Nephron progenitor cell (in vitro differentiated cells): ENCODE data around the gene MXI1.

Experiments
- DNase-seq: peaks from one replicate; pipeline ENCODE4 v3.0.0; 2021
- H3K27ac Mint-ChIP-seq: 2 replicates; pipeline ENCODE4 v1.8.0; 2021; ENCODE audit warnings: mild to moderate bottlenecking, moderate library complexity, mixed read lengths
- H3K27me3 Mint-ChIP-seq: 2 replicates; pipeline ENCODE4 v1.8.0; 2021; ENCODE audit warnings: mild to moderate bottlenecking, low read depth, mixed read lengths; ENCODE audit not compliant: poor library complexity
- H3K36me3 Mint-ChIP-seq: 2 replicates; pipeline ENCODE4 v1.8.0; 2021; ENCODE audit warnings: low read depth, mixed read lengths
- H3K4me1 Mint-ChIP-seq: 2 replicates; pipeline ENCODE4 v1.8.0; 2021; ENCODE audit warnings: mixed read lengths
- H3K4me3 Mint-ChIP-seq: 2 replicates; pipeline ENCODE4 v1.8.0; 2021; ENCODE audit warnings: mild to moderate bottlenecking, moderate library complexity, mixed read lengths
- H3K9me3 Mint-ChIP-seq: 2 replicates; pipeline ENCODE4 v1.8.0; 2021; ENCODE audit warnings: mild to moderate bottlenecking, moderate library complexity, mixed read lengths
- CTCF ChIP-seq: fragments of 200-600 bp; sonication (generic); IDR thresholded peaks from 2 replicates; pipeline ENCODE4 v1.5.0; 2021; ENCODE audit warnings: antibody characterized with exemption

The MXI1 gene

GRCh38 chr10:110216942-110217661 lies 9.7 kb downstream of the MXI1 start:
- no peak for DNase-seq
- Mint-ChIP-seq H3K4me3 (no peak overlapping the region), H3K36me3 (peaks cover 37% of the 10 kb centered on the region), H3K27ac (no peak overlapping the region), H3K4me1 (peaks cover 67% of the 10 kb centered on the region), H3K27me3 (peaks cover 31% of the 10 kb centered on the region), H3K9me3 (no peaks in the 10 kb centered on the region)
- no peak for TF ChIP-seq CTCF

- Mint-ChIP-seq H3K27ac (no peak overlapping the region), H3K36me3 (peaks cover 35% of the 10 kb centered on the region), H3K9me3 (no peaks in the 10 kb centered on the region), H3K4me3 (no peak overlapping the region), H3K27me3 (peaks cover 26% of the 10 kb centered on the region), H3K4me1 (peaks cover 67% of the 10 kb centered on the region)
- no peak for TF ChIP-seq CTCF
- no peak for DNase-seq
These were observed 10.2 kb downstream of the MXI1 start for GRCh38 chr10:110217662-110218008.

GRCh38 chr10:110218632-110219031 lies 11.2 kb downstream of the MXI1 start:
- no peak overlapping the region for H3K27ac Mint-ChIP-seq
- H3K4me3 Mint-ChIP-seq = no peak overlapping the region
- DNase-seq = no peak
- TF ChIP-seq CTCF = no peak
- peaks cover 64% of the 10 kb centered on the region for H3K4me1 Mint-ChIP-seq
- H3K9me3 Mint-ChIP-seq = no peaks in the 10 kb centered on the region
- peaks cover 18% of the 10 kb centered on the region for H3K27me3 Mint-ChIP-seq
- H3K36me3 Mint-ChIP-seq = peaks cover 25% of the 10 kb centered on the region

- peaks cover 22% of the 10 kb centered on the region for H3K36me3 Mint-ChIP-seq
- DNase-seq = no peak
These were observed 12.5 kb downstream of the MXI1 start for GRCh38 chr10:110219884-110220283.

GRCh38 chr10:110220398-110220797 lies 13.0 kb downstream of the MXI1 start:
- Mint-ChIP-seq H3K27me3 (peaks cover 21% of the 10 kb centered on the region), H3K36me3 (peaks cover 22% of the 10 kb centered on the region), H3K4me3 (peak overlapping the region; percentile 34), H3K4me1 (peaks cover 63% of the 10 kb centered on the region), H3K27ac (no peak overlapping the region), H3K9me3 (no peaks in the 10 kb centered on the region)
- no peak for DNase-seq
- no peak for TF ChIP-seq CTCF

More at GRCh38 chr10:110219884-110220283, 12.5 kb downstream of the MXI1 start:
- H3K4me1 Mint-ChIP-seq = peaks cover 59% of the 10 kb centered on the region
- H3K9me3 Mint-ChIP-seq = no peaks in the 10 kb centered on the region
- peaks cover 21% of the 10 kb centered on the region for H3K27me3 Mint-ChIP-seq
- no peak for TF ChIP-seq CTCF
- H3K27ac Mint-ChIP-seq = no peak overlapping the region
- no peak overlapping the region for H3K4me3 Mint-ChIP-seq
